ENCODE measurements around the gene NUDCD3.

Gene NUDCD3

GRCh38 chr7:44395067-44395466 lies 95.4 kb downstream of the NUDCD3 start:
- H3F3A ChIP-seq (ENCODE audit: insufficient read depth, low read length): no peaks in the 10 kb centered on the region
- no peaks in the 10 kb centered on the region for H3K4me1 ChIP-seq (ENCODE audit: low read length)
- H4K20me1 ChIP-seq (ENCODE audit: insufficient read depth, low read length): no peaks in the 10 kb centered on the region
- no peaks in the 10 kb centered on the region for H3K9me3 ChIP-seq (replicated peaks; ENCODE audit: insufficient read depth, low read length)
- H3K4me2 ChIP-seq (ENCODE audit: low read depth, low read length): no peak overlapping the region
- no peak overlapping the region for H3K27ac ChIP-seq (ENCODE audit: low read length)
- H3K9ac ChIP-seq (ENCODE audit: low read length): no peak overlapping the region
- no peak for DNase-seq
- H3K4me3 ChIP-seq (ENCODE audit: low read length): no peak overlapping the region
- peaks cover 18% of the 10 kb centered on the region for H3K79me2 ChIP-seq (ENCODE audit: low read length)
- TF ChIP-seq EZH2 (optimal IDR thresholded peaks at IDR 0.05; ENCODE audit: low read depth, low read length) (no peak), EZH2phosphoT487 (IDR thresholded peaks at IDR 0.05; ENCODE audit: low read length) (no peak), CTCF (IDR thresholded peaks at IDR 0.05; ENCODE audit: low read length) (no peak)
- no peak overlapping the region for H2AFZ ChIP-seq (ENCODE audit: low read length)
- H3K9me2 ChIP-seq (replicated peaks; ENCODE audit: insufficient read depth, low read length): no peaks in the 10 kb centered on the region
- H3K27me3 ChIP-seq (replicated peaks; ENCODE audit: insufficient read depth, low read length): no peaks in the 10 kb centered on the region
- H3K36me3 ChIP-seq (replicated peaks; ENCODE audit: insufficient read depth, low read length): 0 out of 2 replicates have a peak, but pooled peaks cover 4% of the 10 kb centered on the region

GRCh38 chr7:44394636-44395035 lies 95.8 kb downstream of the NUDCD3 start:
- Histone ChIP-seq H3K79me2 (ENCODE audit: low read length) (peaks cover 18% of the 10 kb centered on the region), H3K9me2 (replicated peaks; ENCODE audit: insufficient read depth, low read length) (no peaks in the 10 kb centered on the region), H3K9ac (ENCODE audit: low read length) (no peak overlapping the region), H4K20me1 (ENCODE audit: insufficient read depth, low read length) (no peaks in the 10 kb centered on the region), H3K9me3 (replicated peaks; ENCODE audit: insufficient read depth, low read length) (no peaks in the 10 kb centered on the region), H3K4me1 (ENCODE audit: low read length) (no peaks in the 10 kb centered on the region), H3K4me3 (ENCODE audit: low read length) (no peak overlapping the region), H3K4me2 (ENCODE audit: low read depth, low read length) (no peak overlapping the region), H3K27ac (ENCODE audit: low read length) (no peak overlapping the region), H3K27me3 (replicated peaks; ENCODE audit: insufficient read depth, low read length) (no peaks in the 10 kb centered on the region), H3K36me3 (replicated peaks; ENCODE audit: insufficient read depth, low read length) (0 out of 2 replicates have a peak, but pooled peaks cover 4% of the 10 kb centered on the region), H2AFZ (ENCODE audit: low read length) (no peak overlapping the region), H3F3A (ENCODE audit: insufficient read depth, low read length) (no peaks in the 10 kb centered on the region)
- no peak for DNase-seq
- TF ChIP-seq CTCF (IDR thresholded peaks at IDR 0.05; ENCODE audit: low read length): no peak
- no peak for TF ChIP-seq EZH2phosphoT487 (IDR thresholded peaks at IDR 0.05; ENCODE audit: low read length)
- no peak for TF ChIP-seq EZH2 (optimal IDR thresholded peaks at IDR 0.05; ENCODE audit: low read depth, low read length)

GRCh38 chr7:44394112-44394447 lies 96.4 kb downstream of the NUDCD3 start:
- Histone ChIP-seq H3K27me3 (replicated peaks; ENCODE audit: insufficient read depth, low read length) (no peaks in the 10 kb centered on the region), H3F3A (ENCODE audit: insufficient read depth, low read length) (no peaks in the 10 kb centered on the region), H4K20me1 (ENCODE audit: insufficient read depth, low read length) (no peaks in the 10 kb centered on the region), H3K4me1 (ENCODE audit: low read length) (no peaks in the 10 kb centered on the region), H2AFZ (ENCODE audit: low read length) (no peak overlapping the region), H3K4me3 (ENCODE audit: low read length) (no peak overlapping the region), H3K9me3 (replicated peaks; ENCODE audit: insufficient read depth, low read length) (no peaks in the 10 kb centered on the region), H3K9me2 (replicated peaks; ENCODE audit: insufficient read depth, low read length) (no peaks in the 10 kb centered on the region), H3K36me3 (replicated peaks; ENCODE audit: insufficient read depth, low read length) (no peaks in the 10 kb centered on the region), H3K27ac (ENCODE audit: low read length) (no peak overlapping the region), H3K9ac (ENCODE audit: low read length) (no peak overlapping the region), H3K4me2 (ENCODE audit: low read depth, low read length) (no peak overlapping the region), H3K79me2 (ENCODE audit: low read length) (peaks cover 13% of the 10 kb centered on the region)
- DNase-seq: no peak
- no peak for TF ChIP-seq EZH2phosphoT487 (IDR thresholded peaks at IDR 0.05; ENCODE audit: low read length)
- no peak for TF ChIP-seq CTCF (IDR thresholded peaks at IDR 0.05; ENCODE audit: low read length)
- no peak for TF ChIP-seq EZH2 (optimal IDR thresholded peaks at IDR 0.05; ENCODE audit: low read depth, low read length)

Measured in MM.1S (cell line).